GM19328 (cell line): ENCODE measurements around the gene EDC3.
A peak's percentile ranks its signal among the peaks of the same experiment; 100 is the strongest.

Experiments
- ATAC-seq: cut with Tn5 transposase; IDR thresholded peaks from one replicate; pipeline ENCODE4 v1.9.1; 2021; ENCODE audit warnings: mild to moderate bottlenecking, moderate library complexity; ENCODE audit not compliant: unreplicated experiment

Gene EDC3

DNA sequence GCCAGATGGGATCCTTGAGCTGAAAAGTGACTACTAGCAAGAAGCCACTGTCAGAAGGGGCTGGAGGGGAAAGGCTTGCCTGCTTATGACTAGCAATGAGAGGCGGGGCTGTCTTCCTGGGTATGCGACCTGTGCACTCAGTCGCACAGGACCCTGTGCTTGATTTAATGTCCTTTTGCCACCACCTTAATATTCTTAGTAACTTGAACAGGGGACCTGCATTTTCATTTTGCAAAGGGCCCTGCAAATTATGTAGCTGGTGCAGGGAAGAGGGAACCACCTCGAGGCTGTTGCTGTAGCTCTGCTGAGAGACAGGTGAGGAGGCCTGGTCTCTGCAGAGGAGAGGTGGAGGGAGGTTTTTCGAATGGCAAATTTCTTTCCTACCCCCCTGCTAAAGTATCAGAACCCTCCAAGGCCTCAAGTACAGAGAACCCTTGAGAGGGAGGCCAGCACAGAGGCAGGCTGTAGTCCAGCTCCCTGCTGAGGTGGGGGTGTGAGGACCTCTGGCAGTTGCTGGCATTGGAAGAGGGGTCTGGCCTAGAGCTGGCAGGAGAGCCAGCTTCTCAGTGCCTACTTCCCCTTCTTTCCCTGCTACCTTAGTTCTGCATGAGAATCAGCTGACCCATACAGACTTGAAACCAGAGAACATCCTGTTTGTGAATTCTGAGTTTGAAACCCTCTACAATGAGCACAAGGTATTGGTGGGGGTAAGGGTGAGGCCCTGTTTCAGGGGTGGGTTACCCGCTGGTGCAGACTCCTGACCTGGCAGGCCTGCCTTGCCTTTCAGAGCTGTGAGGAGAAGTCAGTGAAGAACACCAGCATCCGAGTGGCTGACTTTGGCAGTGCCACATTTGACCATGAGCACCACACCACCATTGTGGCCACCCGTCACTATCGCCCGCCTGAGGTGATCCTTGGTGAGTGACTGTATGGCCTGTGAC is 68.8 kb downstream of the EDC3 start:
- ATAC-seq, result no peak

DNA sequence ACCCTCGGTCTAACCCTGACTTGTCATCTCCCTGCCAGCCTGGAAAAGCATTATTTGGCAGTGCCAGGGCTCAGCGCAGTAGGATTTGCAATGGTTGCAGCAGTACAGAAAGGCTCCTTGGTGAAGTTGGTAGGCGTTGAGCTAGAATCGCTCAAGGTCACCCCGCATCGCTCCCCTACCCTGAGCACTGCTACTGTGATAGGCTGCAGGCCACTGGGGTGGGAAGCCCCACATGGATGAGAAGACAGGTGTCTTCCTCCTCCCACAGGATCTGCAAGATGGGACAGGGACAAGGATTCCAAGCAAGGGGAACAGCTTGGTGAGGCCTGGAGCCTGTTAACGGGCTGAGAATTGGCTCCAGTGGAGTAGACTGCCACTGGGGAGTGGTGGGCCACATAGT is 69.5 kb downstream of the EDC3 start:
- ATAC-seq, result no peak

DNA sequence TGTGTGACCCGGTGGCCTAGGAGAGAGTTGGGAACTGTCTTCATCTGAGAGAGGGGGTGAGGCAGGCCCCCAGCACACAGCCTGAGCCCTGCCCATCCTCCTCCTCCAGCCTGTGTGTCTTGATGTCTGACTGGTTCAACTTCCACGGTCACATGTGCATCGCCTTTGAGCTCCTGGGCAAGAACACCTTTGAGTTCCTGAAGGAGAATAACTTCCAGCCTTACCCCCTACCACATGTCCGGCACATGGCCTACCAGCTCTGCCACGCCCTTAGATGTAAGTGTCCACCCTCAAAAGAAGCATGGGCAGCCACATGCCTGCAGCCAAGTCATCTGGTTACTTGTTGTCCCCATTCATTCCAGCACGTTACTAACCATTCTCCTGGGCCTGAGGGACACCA is 70.1 kb downstream of the EDC3 start:
- no peak for ATAC-seq

DNA sequence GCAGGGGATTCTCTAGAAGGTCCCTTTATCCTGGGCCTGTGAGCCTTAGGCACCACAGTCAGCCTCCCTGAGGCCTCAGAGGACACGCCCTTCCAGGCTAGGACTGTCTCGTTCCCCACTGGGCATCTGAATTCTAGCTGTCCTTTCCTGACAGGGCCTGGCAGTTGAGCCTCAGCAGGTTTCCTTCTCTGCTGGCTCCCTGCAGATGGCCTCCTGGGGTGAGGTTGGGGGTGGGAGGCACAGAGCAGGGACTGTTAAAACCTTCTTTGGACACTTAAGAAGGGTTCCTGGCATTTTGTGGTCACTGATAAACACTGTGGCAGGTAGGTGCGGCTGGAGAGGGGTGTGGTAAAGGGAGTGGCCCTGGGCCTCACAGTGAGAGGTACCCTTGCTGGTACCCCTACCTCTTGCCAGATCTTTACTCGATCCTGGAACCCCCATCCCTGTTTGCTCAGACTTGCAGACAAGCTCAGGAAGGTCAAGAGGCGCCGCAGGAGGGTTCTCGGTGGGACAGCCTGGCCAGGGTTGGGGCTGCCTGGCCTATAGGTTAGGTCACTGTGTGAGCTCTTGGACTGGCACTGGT is 71.7 kb downstream of the EDC3 start:
- ATAC-seq, result no peak

DNA sequence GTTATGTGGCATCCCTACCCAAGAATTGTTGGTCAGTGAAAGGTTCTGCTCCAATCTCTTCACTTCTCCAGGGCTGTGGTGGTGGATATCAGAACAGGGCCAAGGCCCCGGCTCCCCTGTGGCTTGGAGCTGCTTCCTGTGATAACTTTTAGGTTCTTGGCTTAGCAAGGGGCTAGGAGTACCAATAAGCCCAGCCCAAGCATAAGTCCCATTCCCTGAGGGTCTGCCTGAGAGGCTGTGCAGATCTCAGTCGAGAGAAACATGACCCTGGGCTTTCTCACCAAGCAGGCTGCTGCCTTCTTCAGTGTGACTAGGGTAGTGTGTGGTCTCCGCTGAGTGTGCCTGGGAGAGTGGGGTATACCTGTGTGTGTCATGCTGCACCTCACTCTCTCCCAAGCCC is 73.1 kb downstream of the EDC3 start:
- no peak for ATAC-seq

DNA sequence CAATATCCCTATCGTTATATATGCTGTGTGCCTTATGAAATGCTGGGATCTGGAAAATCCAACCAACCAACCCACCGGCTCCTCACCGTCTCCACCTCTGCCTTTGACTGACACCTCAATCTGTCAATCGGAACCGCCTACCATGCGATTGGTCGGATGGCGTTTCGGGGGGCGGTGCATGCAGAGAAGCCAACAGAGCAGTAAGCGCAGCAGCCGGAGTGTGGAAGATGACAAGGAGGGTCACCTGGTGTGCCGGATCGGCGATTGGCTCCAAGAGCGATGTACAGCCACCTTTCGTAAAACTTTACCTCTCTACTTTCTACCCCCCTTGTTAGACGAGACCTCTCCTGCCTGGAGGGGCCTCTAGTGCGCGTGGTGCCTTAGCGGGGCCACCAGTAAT is 73.9 kb downstream of the EDC3 start:
- ATAC-seq, result no peak

DNA sequence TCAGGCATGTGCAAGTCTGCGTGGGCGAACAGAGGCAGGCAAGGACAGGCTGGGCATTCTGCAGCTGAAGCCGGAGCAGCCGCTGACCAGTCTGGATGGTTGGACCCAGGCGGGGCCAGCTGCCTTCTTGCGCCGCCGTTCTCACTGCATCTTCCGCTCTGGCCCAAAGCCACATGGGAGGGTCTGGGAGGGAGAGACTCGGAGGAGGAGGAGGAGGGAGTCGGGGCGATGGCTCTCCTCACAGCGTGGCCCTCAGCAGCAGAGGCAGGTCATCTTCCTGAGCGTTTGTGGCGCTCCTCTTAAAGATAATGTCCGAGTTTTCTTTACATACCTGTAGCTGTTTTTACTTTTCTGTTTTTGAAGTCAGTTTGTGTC is 74.3 kb downstream of the EDC3 start:
- no peak for ATAC-seq

DNA sequence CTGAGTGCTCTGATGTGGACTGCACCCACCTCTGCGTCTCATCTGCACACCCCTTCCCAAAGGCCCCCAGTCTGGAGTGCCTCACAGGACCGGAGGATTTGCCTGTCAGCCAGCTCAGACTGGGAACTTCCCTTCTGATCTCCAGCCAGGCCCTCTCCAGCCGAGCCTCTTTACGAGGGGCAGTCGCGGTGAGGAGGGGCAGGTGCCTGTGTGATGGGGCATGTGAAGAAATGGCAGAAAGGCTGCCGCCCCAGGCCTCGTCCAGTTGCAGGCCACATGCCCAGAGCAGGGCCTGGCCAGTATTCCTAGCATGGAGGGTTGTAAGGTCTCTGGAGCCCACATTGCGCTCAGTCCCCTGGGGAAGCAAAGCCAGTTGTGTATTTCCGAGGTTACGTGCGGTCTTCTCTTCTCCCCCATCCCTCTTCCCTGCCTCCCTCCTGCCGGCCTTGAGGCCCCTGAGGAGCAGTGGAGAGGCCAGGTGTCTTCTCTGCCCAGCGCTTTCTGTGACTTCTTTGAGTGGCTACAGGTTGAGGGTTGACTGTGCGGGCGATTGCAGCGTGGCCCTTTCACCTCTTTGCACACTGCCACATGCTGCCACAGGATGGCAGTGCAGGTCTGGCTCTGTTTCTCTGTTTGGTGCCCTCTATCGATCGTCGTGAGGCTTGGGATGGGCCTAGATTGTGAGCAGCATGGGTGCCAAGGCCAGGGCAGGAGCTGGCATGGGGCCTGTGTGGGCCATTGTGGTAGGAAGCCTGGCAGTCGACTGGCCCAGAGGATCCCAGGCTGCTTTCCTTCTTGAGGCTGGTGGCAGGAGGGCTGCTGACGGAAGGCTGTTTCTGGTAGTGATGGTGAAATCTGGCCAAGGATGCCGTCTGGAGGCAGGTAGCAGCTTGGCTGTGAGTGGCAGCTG is 74.9 kb downstream of the EDC3 start:
- no peak for ATAC-seq

DNA sequence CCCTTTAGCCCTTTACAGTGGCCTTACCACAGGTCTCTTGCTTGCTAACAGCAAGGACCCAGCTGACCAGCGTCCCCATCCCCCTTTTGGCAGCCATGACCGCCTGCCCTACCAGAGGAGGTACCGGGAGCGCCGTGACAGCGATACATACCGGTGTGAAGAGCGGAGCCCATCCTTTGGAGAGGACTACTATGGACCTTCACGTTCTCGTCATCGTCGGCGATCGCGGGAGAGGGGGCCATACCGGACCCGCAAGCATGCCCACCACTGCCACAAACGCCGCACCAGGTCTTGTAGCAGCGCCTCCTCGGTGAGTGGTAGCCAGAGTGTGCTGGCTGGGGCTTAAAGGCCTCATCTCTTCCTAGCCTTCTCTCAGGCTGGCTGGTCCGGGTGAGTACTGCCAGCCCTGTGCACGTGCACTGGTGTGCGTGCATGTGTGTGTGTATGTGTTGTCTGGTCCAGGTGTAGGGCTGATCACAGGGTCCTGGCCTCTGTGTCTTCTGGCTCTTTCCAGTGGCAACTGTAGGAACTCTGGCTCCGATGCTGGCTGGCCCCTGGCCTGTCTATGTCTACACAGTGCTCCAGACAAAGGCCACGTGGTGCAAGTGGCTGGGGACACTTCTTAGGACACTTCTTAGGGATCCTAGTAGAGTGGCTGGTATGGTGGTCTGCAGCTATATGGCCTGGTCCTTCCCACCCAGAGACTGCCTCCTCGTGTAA is 75.7 kb downstream of the EDC3 start:
- ATAC-seq, result no peak

DNA sequence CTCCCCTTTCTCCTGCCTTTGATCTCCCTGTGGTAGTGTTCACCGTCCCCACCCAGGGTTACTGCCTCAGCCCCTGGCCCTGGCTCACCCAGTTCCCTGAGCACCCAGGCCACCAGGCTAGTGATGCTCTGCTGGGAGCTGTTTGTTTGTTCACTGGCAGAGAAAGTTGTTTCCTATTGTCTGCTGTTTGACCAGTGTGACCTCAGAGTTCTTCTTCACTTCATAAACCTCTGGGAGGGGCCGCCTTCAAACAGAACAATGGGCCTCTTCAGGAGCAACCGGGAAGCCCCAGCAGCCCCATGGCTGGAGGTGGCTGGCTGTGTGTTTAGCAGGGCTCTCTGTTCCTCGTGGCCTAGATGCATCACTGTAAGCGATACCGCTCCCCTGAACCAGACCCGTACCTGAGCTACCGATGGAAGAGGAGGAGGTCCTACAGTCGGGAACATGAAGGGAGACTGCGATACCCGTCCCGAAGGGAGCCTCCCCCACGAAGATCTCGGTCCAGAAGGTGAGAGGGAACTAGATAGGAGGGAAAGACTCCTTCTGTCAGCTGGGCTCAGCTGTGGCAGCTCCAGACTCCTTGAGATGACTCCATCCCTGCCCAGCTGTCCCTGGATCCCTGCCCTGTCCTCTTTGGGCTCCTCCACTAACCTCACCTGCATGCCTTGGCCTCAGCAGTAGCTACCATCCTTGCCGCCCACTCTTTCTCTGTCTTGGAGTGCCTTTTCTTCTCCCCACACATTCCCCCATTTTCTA is 76.8 kb downstream of the EDC3 start:
- ATAC-seq, result no peak

DNA sequence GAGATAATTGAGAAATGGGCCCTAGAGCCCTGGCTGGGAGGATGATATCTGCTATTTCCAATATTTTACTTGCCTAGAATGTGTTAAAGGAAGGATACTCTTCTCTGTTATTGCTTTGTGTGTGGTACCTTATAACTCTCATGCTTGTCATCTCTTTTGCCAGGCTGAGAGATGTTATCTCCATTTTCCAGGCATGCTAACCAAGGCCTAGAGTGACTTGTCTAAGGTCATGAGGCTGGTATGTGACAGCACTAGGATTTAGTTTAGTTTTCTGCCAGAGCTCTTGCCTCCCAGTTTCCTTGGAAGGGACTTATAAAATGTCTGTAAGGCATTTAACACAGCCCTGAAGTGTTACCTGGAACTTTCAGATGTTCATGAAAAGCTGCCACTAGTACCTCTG is 78.8 kb downstream of the EDC3 start:
- no peak for ATAC-seq

DNA sequence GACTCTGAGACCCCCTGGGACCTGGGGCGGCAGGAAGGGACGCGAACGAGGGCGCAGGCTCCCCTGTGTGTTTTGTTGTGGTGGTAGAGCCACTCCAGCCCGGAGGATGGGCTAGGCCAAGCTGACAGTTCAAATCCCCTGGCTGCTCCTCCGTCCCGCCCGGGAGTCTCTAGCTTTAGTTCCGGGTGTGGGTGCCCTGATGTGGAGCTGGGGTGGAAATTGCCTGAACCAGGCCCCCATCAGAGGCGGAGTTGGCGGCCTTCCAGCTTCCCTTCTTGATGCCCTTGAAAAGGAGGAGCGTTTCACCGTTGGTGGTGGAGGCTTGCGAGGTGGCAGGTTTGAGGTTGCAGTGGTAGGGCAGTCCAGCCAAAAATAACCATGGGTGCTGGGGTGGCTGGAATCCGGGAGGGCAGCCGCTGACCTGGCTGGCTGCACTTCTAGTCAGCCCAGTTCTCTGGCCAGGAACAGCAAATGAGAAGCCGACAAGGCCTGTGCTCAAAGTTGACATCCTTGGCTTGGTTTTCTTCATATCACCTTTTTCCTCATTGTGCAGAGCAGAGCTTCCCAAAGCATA is 79.4 kb downstream of the EDC3 start:
- no peak for ATAC-seq

DNA sequence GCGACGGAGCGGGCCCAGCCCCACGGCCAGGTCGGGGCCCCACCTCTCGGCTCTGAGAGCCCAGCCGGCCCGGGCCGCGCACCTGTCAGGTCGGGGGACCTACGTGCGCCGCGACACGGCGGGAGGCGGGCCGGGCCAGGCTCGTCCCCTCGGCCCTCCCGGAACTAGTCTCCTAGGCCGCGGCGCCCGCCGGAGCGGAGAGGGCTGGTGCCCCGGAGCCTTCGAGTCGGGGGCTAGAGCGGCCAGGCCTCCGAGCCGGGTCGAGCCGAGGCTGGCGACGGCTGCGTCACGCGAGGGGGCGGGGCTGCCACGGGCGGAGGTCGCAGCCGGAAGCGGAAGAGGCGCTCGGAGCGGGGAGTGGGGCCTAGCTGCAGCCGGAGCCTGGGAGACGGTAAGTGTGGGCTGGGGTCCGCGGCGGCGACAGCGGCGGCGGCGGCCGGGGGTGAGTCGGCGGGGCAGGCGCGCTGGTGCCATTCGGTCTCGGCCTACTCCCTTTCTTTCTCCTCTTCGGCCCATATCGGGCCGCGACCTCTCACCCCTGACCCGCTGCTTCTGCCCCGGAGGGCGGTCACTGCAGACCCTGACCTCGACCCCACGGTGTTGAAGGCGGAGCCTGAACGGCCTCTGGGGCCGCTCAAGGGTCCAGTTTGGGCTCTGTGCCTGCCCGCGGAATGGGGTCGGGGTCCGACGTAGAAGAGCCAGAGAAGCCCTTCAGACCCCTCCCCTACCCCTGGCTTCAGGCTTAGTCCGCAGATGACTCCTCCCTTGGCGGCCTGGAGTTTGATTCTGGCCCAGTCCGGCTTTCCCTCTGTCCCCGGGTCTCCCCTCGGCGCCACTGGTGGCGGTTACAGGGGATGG is 80.1 kb downstream of the EDC3 start, which contains the start of gene CLK3:
TSS of gene CLK3 (plus strand) at position 329 of the 858 bp plus-strand sequence. CDS start 3,361 bp downstream, outside the sequence.
- peak; percentile 72 for ATAC-seq

DNA sequence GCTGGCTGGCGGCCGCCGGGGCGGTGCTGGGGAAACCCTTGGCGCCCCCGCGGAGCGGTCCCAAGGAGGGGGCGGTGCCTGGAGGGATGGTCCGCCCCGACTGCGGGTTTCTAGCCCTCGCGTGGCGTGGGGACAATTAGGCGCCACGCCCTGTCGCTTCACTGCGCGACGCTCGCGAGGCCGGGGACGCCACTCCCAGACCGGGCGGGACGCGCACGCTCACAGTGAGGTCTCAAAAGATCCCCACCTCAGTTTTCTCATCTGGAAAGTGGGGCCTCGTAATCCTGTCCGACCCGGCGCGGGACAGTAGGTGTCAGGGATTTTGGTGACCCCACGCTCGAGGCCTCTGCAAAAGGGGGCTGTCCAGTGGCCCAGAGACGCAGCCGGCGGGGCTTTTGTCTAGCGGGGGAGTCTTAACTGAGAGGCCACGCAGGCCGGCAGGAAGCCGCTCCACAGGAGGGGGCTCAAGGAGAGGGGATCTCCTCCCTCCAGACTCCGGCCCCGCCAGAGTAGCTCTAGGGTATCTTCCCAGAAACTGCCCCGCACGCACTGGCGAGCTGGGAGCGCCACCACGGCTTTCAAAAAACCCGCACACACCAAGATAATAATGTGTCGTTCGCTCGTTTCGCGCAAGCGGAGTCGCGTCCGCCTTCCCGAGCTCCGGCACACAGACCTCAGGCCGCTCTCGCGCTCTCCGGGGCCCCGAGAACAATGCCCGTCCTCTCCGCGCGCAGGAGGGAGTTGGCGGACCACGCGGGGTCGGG is 80.9 kb downstream of the EDC3 start:
- ATAC-seq, result peak; percentile 47

DNA sequence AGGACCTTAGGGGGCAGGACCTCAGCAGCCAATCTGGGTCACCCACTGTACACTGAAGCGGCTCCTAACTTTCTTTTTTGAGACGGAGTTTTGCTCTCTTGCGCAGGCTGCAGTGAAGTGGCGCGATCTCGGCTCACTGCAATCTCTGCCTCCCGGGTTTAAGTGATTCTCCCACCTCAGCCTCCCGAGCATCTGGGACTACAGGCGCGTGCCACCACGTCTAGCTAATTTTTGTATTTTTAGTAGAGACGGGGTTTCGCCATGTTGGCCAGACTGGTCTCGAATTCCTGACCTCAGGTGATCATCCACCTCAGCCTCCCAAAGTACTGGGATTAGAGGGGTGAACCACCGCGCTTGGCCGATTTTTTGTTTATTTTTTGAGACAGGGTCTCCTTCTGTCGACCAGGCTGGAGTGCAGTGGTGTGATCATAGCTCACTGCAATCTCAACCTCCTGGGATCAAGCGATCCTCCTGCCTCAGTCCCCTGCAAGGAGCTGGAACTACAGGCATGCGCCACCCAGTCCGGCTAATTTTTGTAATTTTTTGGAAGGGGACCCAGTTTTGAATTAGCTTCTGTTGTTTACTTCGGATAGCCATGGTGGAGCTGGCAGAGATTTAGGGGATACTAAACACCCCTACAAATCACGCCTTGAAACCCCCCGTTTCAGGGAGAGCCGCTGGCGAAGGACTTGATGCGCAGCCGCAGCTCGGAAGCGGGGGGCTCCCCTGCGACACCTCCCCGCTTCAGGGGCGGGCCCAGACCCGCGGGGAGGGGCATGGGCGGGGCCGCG is 81.7 kb downstream of the EDC3 start:
- no peak for ATAC-seq

DNA sequence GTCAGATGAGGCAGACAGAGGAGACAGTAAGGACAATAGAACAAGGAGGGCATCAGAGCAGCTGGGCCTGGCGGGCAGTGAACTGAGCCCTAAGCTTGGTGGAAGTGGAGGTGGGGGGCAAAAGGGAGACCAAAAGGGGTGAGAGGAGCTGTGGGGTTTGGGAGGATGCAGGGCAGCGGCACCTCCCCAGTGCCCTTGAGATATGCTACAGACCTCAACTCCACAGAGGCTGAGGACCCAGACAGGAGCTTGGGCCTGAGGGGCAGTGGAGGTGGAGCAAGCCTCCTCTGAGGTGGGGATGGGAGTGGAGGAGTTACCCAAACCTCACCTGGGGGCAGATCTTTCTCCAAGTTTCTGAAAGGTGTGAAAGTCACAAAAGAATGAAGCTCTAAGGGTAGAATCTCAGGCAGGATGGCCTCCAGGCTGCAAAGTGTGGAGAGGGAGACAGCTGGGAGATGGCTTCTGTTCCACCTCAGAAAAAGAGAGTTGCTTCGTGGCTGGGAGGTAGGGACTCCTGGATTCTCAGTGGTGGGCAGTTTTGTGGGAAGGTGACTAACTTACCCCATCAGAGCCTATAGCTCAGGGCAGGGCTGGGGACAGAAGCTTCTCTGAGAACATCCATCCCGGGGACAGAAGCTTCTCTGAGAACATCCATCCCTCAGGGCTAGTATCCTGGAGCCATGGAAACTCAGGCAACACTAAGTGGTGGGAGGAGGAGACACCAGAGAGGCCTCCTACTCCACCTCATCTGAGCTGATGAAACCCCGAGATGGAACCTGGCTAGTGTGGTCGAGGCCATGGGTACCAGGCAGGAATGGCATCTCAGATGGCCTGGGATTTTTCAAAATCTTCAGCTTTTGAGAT is 82.5 kb downstream of the EDC3 start:
- ATAC-seq, result no peak
